Small intestine (tissue), 7 donors: ENCODE data around the gene TNFRSF1A. TPM values are rescaled to one million over a fixed set of nuclear protein-coding genes. Genes with fewer than 3 reads are reported as not detected.

ENCODE experiments used
- DNase-seq, 2 donors: peaks; one replicate each; pipeline versions ENCODE4 v3.0.0 to v3.0.0-alpha.2; 2013
- FAIRE-seq: peaks from 2 replicates; lab custom pipeline; 2012; peaks lifted over from hg19 to GRCh38; lab: Jason Lieb, UNC
- H3K27ac ChIP-seq, 3 donors: one replicate each; pipeline ENCODE4 v1.5.1; 2013; ENCODE audit warnings: low read length in 2 of 3, mild to moderate bottlenecking in 2 of 3, control low read depth in 1 of 3, inconsistent platforms in 1 of 3, low read depth in 1 of 3, moderate library complexity in 1 of 3
- H3K27me3 ChIP-seq, 3 donors: one replicate each; pipeline ENCODE4 v1.6.1; 2013; ENCODE audit warnings: low read length in 3 of 3, inconsistent platforms in 1 of 3; ENCODE audit not compliant: control insufficient read depth in 3 of 3, insufficient read depth in 3 of 3
- H3K36me3 ChIP-seq, 3 donors: one replicate each; pipeline ENCODE4 v1.6.1; 2013; ENCODE audit warnings: low read length in 3 of 3, inconsistent platforms in 1 of 3, low read depth in 1 of 3, mild to moderate bottlenecking in 1 of 3, moderate library complexity in 1 of 3; ENCODE audit not compliant: control insufficient read depth in 3 of 3, insufficient read depth in 2 of 3
- H3K4me1 ChIP-seq, 3 donors: one replicate each; pipeline ENCODE4 v1.6.1; 2013; ENCODE audit warnings: low read length in 2 of 3, inconsistent platforms in 1 of 3, low read depth in 1 of 3, mild to moderate bottlenecking in 1 of 3, moderate library complexity in 1 of 3; ENCODE audit not compliant: control insufficient read depth in 3 of 3, insufficient read depth in 2 of 3
- H3K4me3 ChIP-seq, 3 donors: one replicate each; pipeline ENCODE4 v1.5.1; 2013; ENCODE audit warnings: low read length in 3 of 3, control low read depth in 1 of 3, inconsistent platforms in 1 of 3, low read depth in 1 of 3, mild to moderate bottlenecking in 1 of 3, moderate library complexity in 1 of 3
- H3K9me3 ChIP-seq, 2 donors: one replicate each; pipeline ENCODE4 v1.6.1; 2013; ENCODE audit warnings: low read depth in 1 of 2, low read length in 1 of 2; ENCODE audit not compliant: control insufficient read depth in 2 of 2, insufficient read depth in 1 of 2
- WGBS, 3 donors: extraction: QIAGEN DNeasy Blood & Tissue Kit; methylation state at CpG; one replicate each; pipeline ENCODE4 v1.1.7; 2013; 5-methylcytosine and 5-hydroxymethylcytosine counted together
- polyA plus RNA-seq, 4 donors: library from polyadenylated mRNA; stranded (reverse) in 3 of 4; unstranded in 1 of 4; fragments of 200-250 nt in 3 of 4; fragments of 120-200 nt in 1 of 4; gene quantifications; one replicate each; pipeline versions ENCODE4 v1.2.1 to v1.2.3, GENCODE V29; 2013
- donor health status: healthy with polysubstance abuse.
- donor health status: control.
- donor health status: control.
- donor health status: Bipolar disorder and iron deficiency.
- donor health status: healthy.

The TNFRSF1A gene
- polyA plus RNA-seq, 4 donors = 77.2 to 108 (median 97.6) TPM

DNA sequence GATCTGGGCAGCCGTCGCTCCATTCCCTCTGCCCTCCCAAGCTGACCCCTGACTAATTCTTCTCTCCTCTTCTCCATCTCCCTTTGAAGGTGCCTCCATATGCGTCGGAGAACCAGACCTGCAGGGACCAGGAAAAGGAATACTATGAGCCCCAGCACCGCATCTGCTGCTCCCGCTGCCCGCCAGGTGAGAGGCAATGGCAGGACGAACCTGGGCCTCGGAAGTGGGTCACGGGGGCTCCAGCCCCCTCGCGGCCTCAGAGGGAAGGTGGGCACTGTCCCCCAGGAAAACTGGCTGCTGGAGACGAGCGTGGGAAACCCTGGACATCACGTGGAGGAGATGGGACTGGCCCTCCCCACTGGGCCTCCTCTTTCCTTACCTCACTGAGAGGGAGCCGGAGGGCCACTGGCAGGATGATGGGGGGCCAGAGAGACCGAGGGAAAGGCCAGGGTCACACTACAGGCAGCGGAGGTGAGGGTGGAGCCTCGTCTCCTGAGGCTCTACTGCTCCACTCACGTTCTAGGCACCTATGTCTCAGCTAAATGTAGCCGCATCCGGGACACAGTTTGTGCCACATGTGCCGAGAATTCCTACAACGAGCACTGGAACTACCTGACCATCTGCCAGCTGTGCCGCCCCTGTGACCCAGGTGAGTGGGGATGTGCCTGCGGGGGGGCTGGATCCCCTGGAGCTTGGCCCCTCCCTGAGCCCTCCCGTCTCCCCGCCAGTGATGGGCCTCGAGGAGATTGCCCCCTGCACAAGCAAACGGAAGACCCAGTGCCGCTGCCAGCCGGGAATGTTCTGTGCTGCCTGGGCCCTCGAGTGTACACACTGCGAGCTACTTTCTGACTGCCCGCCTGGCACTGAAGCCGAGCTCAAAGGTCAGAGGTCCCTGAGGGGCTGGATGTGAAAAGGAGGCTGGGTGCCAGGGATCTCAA, 42.9 kb upstream of the TNFRSF1A start:
- Histone ChIP-seq H3K36me3 (peaks cover 8 to 40% (median 9%) of the 10 kb centered on the region in 3 donors), H3K27ac (peak overlapping the region; percentile 82 to 94 (median 88)), H3K27me3 (no peaks in the 10 kb centered on the region), H3K4me3 (peak overlapping the region; percentile 48 to 89 (median 70)), H3K9me3 (no peaks in the 10 kb centered on the region), H3K4me1 (peaks cover 4 to 29% (median 9%) of the 10 kb centered on the region in 3 donors)
- FAIRE-seq = no peak
- peak; percentile 42 to 58 for DNase-seq
- whole genome bisulfite sequencing, 3 donors = 11 to 47% (median 25%) methylated on average over 35 to 36 of the region's 36 CpGs

DNA sequence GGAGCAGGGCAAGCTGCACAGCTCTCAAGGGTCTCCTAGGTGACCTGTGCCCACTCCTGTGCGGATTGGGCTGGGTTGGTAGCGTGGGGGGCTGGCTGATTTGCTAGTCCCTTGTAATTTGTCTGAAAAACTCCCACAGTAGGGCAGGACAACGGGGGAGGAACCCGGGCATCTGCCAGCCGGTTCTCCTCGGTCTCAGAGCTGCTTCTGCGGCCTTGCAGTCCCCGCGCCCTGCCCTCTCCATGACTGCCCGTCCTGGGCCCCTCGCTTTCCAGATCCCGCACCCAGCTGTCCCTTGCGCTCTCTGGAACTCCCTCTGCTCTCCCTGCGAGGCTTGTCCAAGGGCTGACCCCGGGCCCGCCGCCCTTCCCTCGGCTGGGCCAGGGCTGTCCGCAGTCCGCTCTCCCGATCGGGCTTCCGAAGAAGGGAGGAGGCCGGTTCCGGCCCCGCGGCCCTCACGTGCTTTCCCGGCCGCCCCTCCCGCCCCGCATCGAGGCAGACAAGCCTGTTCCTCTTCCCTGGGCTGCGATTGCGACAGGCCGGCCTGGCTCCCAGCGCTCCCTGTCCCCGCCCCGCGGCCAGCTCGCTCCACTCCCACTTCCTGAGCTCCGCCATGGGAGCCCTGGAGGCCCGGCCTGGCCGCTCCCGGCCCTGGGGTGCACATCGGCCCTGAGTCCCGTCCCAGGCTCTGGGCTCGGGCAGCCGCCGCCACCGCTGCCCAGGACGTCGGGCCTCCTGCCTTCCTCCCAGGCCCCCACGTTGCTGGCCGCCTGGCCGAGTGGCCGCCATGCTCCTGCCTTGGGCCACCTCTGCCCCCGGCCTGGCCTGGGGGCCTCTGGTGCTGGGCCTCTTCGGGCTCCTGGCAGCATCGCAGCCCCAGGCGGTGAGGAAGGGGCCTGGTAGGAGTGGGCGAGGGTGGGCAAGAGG, 42.0 kb upstream of the TNFRSF1A start, which contains the start of gene LTBR:
Gene LTBR (plus strand): TSS at position 591 of the 927 bp plus-strand sequence. CDS start 197 bp downstream, at position 788.
- peaks cover 5 to 35% (median 9%) of the 10 kb centered on the region in 3 donors for H3K36me3 ChIP-seq
- peaks cover 4 to 29% (median 9%) of the 10 kb centered on the region in 3 donors for H3K4me1 ChIP-seq
- FAIRE-seq = no peak
- peak within 1 kb of the TSS; percentile 48 to 89 (median 70) for H3K4me3 ChIP-seq
- no peaks in the 10 kb centered on the region for H3K9me3 ChIP-seq
- H3K27me3 ChIP-seq = no peaks in the 10 kb centered on the region
- 7 to 11% (median 9%) methylated on average over 36 to 62 of the region's 62 CpGs for WGBS, 3 donors
- peak within 1 kb of the TSS; percentile 82 to 94 (median 88) for H3K27ac ChIP-seq
- peak; percentile 94 to 97 for DNase-seq

DNA sequence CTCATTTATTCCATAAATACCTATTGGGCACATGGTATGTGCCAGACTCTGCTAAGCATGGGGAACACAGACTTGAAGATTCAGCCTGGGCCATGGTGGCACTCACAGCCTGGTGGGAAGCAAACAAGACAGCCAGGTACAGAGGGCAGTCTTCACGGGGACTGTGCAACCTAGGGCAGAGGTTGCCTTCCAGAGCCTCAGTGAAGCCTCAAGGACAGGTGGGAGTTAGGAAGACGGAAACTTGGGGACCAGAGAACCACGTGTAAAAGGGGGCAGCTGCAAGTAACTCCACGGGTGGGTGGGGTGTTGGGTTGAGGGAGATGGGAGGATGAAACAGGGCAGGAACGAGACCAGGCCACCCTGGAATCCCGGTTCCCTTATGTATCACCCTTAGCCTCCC, 41.1 kb upstream of the TNFRSF1A start:
- Histone ChIP-seq H3K4me3 (no peak overlapping the region), H3K27me3 (no peaks in the 10 kb centered on the region), H3K36me3 (peaks cover 3 to 26% (median 6%) of the 10 kb centered on the region in 3 donors), H3K9me3 (no peaks in the 10 kb centered on the region), H3K4me1 (peaks cover 4 to 32% (median 9%) of the 10 kb centered on the region in 3 donors), H3K27ac (peak overlapping the region; percentile 82 to 94 (median 88))
- 54 to 71% (median 62%) methylated on average over 6 of the region's 6 CpGs for WGBS, 3 donors
- FAIRE-seq = no peak
- peak in 1 of 2 donors; percentile 59 for DNase-seq

DNA sequence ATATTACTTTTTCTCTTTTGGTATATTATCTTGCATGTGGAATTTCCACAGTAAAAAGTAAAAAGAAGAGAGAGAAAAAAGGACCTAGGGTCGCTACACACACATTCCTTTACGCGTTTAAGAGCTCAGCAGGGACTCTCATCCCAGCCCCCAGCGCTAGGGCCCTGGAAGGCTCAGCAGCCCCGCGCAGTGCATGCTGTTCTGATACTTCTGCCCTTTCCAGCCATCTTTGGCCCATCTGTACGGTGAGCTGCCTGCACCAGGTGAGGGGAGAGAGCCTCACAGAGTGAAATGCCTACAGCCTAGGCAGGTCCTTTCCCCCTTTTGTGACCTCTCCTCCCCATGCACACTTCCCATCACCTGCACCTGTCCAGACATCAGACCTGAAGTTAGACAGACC, 40.5 kb upstream of the TNFRSF1A start:
- H3K36me3 ChIP-seq = peaks cover 0 to 20% (median 6%) of the 10 kb centered on the region in 3 donors
- no peaks in the 10 kb centered on the region for H3K27me3 ChIP-seq
- no peak overlapping the region for H3K27ac ChIP-seq
- H3K4me3 ChIP-seq = no peak overlapping the region
- DNase-seq (no peak), FAIRE-seq (no peak)
- no peaks in the 10 kb centered on the region for H3K9me3 ChIP-seq
- WGBS, 3 donors = 94 to 95% (median 95%) methylated on average over 7 of the region's 7 CpGs
- H3K4me1 ChIP-seq = peaks cover 4 to 37% (median 9%) of the 10 kb centered on the region in 3 donors

DNA sequence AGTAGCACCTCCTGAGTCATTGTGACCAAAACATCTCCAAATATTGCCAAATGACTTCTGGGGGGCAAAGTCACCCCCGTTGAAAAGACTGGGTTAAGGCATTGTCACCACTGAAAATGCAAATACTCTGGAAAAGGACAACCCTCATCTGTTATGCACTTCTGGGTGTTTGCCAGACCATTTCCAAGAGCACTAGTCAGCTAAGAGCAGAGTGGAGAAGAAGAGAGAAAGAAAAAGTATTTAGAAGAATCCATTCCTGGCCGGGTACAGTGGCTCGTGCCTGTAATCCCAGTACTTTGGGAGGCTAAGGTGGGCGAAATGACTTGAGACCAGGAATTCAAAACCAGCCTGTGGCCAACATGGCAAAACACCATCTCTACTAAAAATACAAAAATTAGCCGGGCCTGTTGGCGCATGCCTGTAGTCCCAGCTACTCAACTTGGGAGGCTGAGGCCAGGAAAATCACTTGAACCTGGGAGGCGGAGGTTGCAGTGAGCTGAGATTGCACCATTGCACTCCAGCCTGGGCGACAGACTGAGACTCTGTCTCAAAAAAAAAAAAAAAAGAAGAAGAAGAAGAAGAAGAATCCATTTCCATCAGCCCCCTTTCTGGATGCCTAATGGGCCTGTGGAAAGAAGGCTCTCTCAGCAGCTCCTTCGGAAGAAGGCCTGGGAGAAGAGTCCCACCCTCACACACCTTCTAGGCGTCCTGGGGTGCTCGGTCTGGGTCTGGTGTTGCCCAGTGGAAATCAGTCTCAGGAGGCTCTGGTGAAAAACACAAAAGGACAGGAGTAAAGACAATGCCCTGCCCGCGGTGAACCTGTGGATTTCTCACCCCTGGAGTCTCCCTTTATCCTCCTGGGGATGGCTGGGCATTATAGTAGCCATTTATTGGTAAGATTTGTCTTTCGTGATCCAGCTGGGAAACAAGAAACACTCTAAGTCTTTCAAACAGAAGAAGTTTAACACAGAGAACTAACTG, 38.6 kb upstream of the TNFRSF1A start:
- DNase-seq = no peak
- 82 to 90% (median 86%) methylated on average over 14 of the region's 14 CpGs for WGBS, 3 donors
- FAIRE-seq = no peak
- H3K27ac ChIP-seq = no peak overlapping the region
- H3K4me1 ChIP-seq = peaks cover 11 to 56% (median 13%) of the 10 kb centered on the region in 3 donors
- H3K4me3 ChIP-seq = no peak overlapping the region
- H3K36me3 ChIP-seq = peaks cover 0 to 11% (median 0%) of the 10 kb centered on the region in 3 donors
- H3K27me3 ChIP-seq = no peaks in the 10 kb centered on the region
- no peaks in the 10 kb centered on the region for H3K9me3 ChIP-seq

DNA sequence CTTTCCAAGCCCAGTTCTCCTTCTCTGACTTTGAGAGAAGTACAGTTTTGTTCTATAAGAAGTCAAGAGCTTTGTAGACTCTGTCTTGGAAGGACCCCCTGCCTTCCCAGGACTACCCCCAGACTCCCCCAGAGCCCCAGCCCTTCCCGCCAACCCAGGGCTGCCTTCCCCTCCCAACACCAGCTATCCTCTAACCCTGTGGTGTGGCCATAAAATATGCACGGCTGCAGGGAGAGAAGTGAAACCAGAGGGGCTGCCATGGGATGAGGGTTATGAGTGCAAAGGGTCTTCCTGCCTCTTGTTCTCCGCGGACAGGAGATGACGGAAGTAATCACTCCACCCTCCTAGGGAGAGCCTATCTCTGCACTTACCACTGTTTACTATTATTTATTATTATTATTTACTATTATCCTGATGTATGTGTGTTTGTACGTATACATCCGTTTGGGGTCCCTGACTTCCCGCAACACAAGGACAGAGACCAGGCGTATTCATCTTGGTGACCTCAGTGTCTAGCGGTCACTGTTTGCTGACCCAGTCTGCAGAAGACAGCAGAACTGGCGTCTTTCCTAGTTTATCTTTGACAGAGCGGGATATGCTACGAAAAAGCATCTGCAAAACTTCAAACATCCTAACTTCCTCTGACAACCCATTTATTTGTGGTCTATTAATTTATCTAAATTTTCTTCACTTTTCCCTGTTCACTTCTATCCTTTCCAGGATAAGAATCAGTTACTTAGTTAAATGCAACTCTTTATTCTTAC, 37.0 kb upstream of the TNFRSF1A start:
- DNase-seq (no peak), FAIRE-seq (no peak)
- 66 to 83% (median 78%) methylated on average over 13 of the region's 13 CpGs for WGBS, 3 donors
- Histone ChIP-seq H3K27me3 (no peaks in the 10 kb centered on the region), H3K4me3 (no peak overlapping the region), H3K4me1 (peaks cover 11 to 53% (median 13%) of the 10 kb centered on the region in 3 donors), H3K27ac (peak overlapping the region in 1 of 3 donors; percentile 28), H3K36me3 (peaks cover 0 to 2% (median 0%) of the 10 kb centered on the region in 3 donors), H3K9me3 (no peaks in the 10 kb centered on the region)

DNA sequence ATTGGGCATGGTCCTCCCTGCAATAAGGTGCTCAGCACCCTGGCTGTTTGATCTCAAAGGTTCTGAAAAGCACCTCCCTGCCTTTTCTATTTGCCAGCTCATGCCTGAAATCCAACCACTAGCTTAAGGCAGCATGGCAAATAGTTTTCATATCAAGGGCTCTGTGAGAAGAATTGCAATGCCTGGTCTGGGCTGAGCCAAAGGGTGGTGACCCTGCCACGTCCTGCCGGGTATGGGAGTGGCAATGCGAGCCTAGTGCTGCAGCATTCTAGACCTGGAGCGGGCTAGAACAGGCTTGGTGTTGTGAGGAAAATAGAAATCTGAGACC, 35.8 kb upstream of the TNFRSF1A start:
- Histone ChIP-seq H3K27me3 (no peaks in the 10 kb centered on the region), H3K9me3 (no peaks in the 10 kb centered on the region), H3K4me1 (peaks cover 4 to 41% (median 7%) of the 10 kb centered on the region in 3 donors), H3K4me3 (no peak overlapping the region), H3K27ac (peak overlapping the region; percentile 28 to 87 (median 81)), H3K36me3 (peaks cover 0 to 2% (median 0%) of the 10 kb centered on the region in 3 donors)
- no peak for FAIRE-seq
- peak in 1 of 2 donors; percentile 76 for DNase-seq
- 30 to 57% (median 45%) methylated on average over 4 of the region's 4 CpGs for WGBS, 3 donors
